GM12878 (cell line): Measurements from ENCODE around the gene SENP5. TPM values are rescaled to one million over a fixed set of nuclear protein-coding genes. Genes with fewer than 3 reads are reported as not detected.

ENCODE experiments used
- BACH1 ChIP-seq: fragments of 450-650 bp; IDR thresholded peaks from 2 replicates; pipeline ENCODE4 v1.6.1; 2017; ENCODE audit warnings: mild to moderate bottlenecking, borderline replicate concordance
- MEF2B ChIP-seq: fragments of 450-650 bp; IDR thresholded peaks from 2 replicates; pipeline ENCODE4 v1.6.1; 2018; ENCODE audit warnings: mild to moderate bottlenecking, moderate library complexity; ENCODE audit not compliant: partially characterized antibody, poor library complexity, severe bottlenecking
- NFIC ChIP-seq: IDR thresholded peaks from 2 replicates; pipeline ENCODE4 v1.6.1; 2012; ENCODE audit warnings: low read depth, mild to moderate bottlenecking, inconsistent platforms, low read length, moderate library complexity
- NFYB ChIP-seq: IDR thresholded peaks from 2 replicates; pipeline ENCODE4 v1.6.1; 2011; ENCODE audit warnings: low read depth, mild to moderate bottlenecking, low read length, improper control_type of control experiment, moderate library complexity; ENCODE audit not compliant: insufficient read depth
- PBX3 ChIP-seq: IDR thresholded peaks from 2 replicates; pipeline ENCODE4 v1.6.1; 2011; ENCODE audit warnings: mild to moderate bottlenecking, low read depth, low read length, moderate library complexity; ENCODE audit not compliant: insufficient replicate concordance
- SPI1 ChIP-seq: IDR thresholded peaks from 2 replicates; pipeline ENCODE4 v1.6.1; 2011; ENCODE audit warnings: low read depth, mild to moderate bottlenecking, low read length, moderate library complexity, borderline replicate concordance; ENCODE audit not compliant: insufficient read depth
- SREBF2 ChIP-seq: IDR thresholded peaks from 2 replicates; pipeline ENCODE4 v1.6.1; 2012; ENCODE audit warnings: mild to moderate bottlenecking, low read length
- SRF ChIP-seq, 2 experiments: IDR thresholded peaks; 2 replicates each; pipeline ENCODE4 v1.6.1; 2011; ENCODE audit warnings: low read depth in 2 of 2, low read length in 2 of 2, mild to moderate bottlenecking in 1 of 2, moderate library complexity in 1 of 2
- SUZ12 ChIP-seq: fragments of 200-600 bp; sonication (generic); IDR thresholded peaks from one replicate; pipeline ENCODE4 v1.6.1; 2018; ENCODE audit warnings: antibody characterized with exemption, mild to moderate bottlenecking; ENCODE audit not compliant: unreplicated experiment
- ZBED1 ChIP-seq: IDR thresholded peaks from 2 replicates; pipeline ENCODE4 v1.6.1; 2016; ENCODE audit warnings: borderline replicate concordance
- ZBTB11 ChIP-seq: fragments of 450-650 bp; formaldehyde crosslinking; IDR thresholded peaks from 2 replicates; pipeline ENCODE4 v1.5.0; 2022; ENCODE audit warnings: mild to moderate bottlenecking, missing genetic modification characterization
- ZNF207 ChIP-seq: fragments of 450-650 bp; IDR thresholded peaks from 2 replicates; pipeline ENCODE4 v1.6.1; 2014; ENCODE audit warnings: antibody characterized with exemption, mild to moderate bottlenecking, borderline replicate concordance
- polyA plus RNA-seq, 11 experiments: library from polyadenylated mRNA; depleted of rRNA in 4 of 11; unstranded in 6 of 11; stranded (reverse) in 5 of 11; fragments of >200 nt; fragmentation: Nextera tagmentation in 4 of 11; fragmentation: Illumina TruSeq in 1 of 11; extraction: Ambion mirVana in 4 of 11; extraction: Trizol in 1 of 11; gene quantifications; 1 replicate in 1 of 11; 2 replicates in 10 of 11; pipeline versions ENCODE4 v1.2.1 to v1.2.3, GENCODE V29; 2011 to 2016; ENCODE audit warnings: inconsistent platforms in 2 of 11, missing spikeins in 2 of 11, low read depth in 1 of 11
- total RNA-seq, 4 experiments: library from RNA; depleted of rRNA in 3 of 4; stranded (reverse); fragments of >200 nt in 3 of 4; fragmentation: Illumina TruSeq in 1 of 4; extraction: Trizol in 1 of 4; gene quantifications; 2 replicates each; pipeline versions ENCODE4 v1.2.1 to v1.2.3, GENCODE V29; 2013 to 2021
- TF ChIP-seq, protein P1 (sequence below): fragments of 450-650 bp; IDR thresholded peaks from 2 replicates; pipeline ENCODE4 v1.6.1; 2014; ENCODE audit warnings: mild to moderate bottlenecking
- TF ChIP-seq, protein P2 (sequence below): IDR thresholded peaks from 2 replicates; pipeline ENCODE4 v1.6.1; 2011; ENCODE audit warnings: low read depth, mild to moderate bottlenecking, low read length, moderate library complexity, borderline replicate concordance; ENCODE audit errors: extremely low read depth
- TF ChIP-seq, protein P3 (sequence below): fragments of 450-650 bp; IDR thresholded peaks from 2 replicates; pipeline ENCODE4 v1.6.1; 2018; ENCODE audit warnings: mild to moderate bottlenecking, low read depth, moderate library complexity; ENCODE audit not compliant: partially characterized antibody

SENP5 gene
- total and polyA plus RNA-seq, 10 of the 15 experiments (the other 5 are each of a cell fraction or from before 2014, with no cell fraction given): 6.4 to 28.4 (median 15.6) TPM

DNA sequence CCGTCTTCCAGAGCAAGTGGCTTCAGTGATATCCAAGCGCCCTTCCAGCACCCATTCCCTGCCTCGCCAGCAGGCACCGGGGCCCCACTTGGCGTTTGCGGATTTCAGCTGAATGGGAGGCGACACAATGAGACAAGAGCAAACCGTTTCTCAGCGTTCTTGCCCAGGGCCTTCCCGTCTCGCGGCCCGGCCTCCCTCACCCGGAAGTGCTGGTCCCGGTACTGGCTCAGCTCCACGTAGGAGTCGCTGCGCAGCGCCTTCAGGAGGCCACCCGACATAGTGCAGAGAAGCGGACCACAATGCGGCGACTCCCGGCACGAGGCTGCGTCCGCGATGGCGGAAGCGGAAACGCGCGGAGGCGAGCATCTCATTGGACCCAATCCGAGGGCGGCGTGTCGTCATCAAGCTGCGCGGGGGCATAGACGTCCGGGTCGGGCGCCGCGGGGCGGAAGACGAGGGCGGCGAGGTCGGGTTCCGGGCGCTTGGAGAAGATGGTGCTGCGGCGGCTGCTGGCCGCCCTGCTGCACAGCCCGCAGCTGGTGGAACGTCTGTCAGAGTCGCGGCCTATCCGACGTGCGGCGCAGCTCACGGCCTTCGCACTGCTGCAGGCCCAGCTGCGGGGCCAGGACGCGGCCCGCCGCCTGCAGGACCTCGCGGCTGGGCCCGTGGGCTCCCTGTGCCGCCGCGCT lies 74.7 kb downstream of the SENP5 start, which contains the start of gene NCBP2 (continued):
- TF ChIP-seq SREBF2 (no peak), SRF (IDR thresholded peaks at IDR 0.05; ENCODE audit: low read depth in 2 of 2, low read length in 2 of 2) (peak; percentile 61 to 85; a peak in 3 of 4 replicates), SUZ12 (no peak), BACH1 (peak; percentile 75), ZBTB11 (CRISPR knock-in tag) (peak; percentile 77), PBX3 (no peak), MEF2B (peak; percentile 31), ZBED1 (0 out of 2 replicates have a peak, but pooled peaks have one; percentile 46), NFYB (peak; percentile 90), NFIC (no peak), SPI1 (peak; percentile 29), ZNF207 (peak; percentile 23; the same call in 1 of the 2 replicates)
- TF ChIP-seq, protein P1, sequence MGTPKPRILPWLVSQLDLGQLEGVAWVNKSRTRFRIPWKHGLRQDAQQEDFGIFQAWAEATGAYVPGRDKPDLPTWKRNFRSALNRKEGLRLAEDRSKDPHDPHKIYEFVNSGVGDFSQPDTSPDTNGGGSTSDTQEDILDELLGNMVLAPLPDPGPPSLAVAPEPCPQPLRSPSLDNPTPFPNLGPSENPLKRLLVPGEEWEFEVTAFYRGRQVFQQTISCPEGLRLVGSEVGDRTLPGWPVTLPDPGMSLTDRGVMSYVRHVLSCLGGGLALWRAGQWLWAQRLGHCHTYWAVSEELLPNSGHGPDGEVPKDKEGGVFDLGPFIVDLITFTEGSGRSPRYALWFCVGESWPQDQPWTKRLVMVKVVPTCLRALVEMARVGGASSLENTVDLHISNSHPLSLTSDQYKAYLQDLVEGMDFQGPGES: peak; percentile 60; the same call in 1 of the 2 replicates
- TF ChIP-seq, protein P2, sequence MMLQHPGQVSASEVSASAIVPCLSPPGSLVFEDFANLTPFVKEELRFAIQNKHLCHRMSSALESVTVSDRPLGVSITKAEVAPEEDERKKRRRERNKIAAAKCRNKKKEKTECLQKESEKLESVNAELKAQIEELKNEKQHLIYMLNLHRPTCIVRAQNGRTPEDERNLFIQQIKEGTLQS: peak; percentile 84
- TF ChIP-seq, protein P3, sequence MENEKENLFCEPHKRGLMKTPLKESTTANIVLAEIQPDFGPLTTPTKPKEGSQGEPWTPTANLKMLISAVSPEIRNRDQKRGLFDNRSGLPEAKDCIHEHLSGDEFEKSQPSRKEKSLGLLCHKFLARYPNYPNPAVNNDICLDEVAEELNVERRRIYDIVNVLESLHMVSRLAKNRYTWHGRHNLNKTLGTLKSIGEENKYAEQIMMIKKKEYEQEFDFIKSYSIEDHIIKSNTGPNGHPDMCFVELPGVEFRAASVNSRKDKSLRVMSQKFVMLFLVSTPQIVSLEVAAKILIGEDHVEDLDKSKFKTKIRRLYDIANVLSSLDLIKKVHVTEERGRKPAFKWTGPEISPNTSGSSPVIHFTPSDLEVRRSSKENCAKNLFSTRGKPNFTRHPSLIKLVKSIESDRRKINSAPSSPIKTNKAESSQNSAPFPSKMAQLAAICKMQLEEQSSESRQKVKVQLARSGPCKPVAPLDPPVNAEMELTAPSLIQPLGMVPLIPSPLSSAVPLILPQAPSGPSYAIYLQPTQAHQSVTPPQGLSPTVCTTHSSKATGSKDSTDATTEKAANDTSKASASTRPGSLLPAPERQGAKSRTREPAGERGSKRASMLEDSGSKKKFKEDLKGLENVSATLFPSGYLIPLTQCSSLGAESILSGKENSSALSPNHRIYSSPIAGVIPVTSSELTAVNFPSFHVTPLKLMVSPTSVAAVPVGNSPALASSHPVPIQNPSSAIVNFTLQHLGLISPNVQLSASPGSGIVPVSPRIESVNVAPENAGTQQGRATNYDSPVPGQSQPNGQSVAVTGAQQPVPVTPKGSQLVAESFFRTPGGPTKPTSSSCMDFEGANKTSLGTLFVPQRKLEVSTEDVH: peak; percentile 84
